SU-DHL-6 (cell line): ENCODE data around the gene JPT1.

Source experiments
- EZH2phosphoT487 ChIP-seq: fragments of 200-600 bp; sonication (generic), shearing (Covaris generic); conservative IDR thresholded peaks from 2 replicates; pipeline ENCODE4 v1.6.1; 2018; ENCODE audit warnings: mild to moderate bottlenecking, antibody characterized with exemption, low read length, moderate library complexity, mixed read lengths
- TF ChIP-seq, protein P1 (sequence below): fragments of 200-600 bp; sonication (generic); IDR thresholded peaks from one replicate; pipeline ENCODE4 v1.5.1; 2017; ENCODE audit warnings: antibody characterized with exemption, mild to moderate bottlenecking, low read length, moderate library complexity; ENCODE audit not compliant: insufficient read depth, poor library complexity, severe bottlenecking

DNA sequence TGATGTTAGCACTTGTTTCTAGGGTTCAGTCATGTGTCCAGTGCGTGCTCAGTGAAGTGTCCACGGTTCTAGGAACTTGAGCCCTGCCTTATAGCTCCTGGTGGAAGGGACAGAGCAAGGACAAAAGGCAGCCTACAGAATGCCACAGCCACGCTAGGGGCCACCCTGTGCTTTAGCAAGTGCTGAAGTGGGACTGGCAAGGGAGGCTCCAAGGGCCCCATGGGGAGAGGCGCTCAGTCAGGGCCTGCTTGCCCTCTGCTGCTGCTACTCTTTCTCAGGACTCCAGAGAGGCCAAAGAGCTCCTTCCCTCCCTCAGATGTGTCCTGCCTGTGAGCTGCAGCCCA lies 29.5 kb downstream of the JPT1 start:
- TF ChIP-seq, protein P1, sequence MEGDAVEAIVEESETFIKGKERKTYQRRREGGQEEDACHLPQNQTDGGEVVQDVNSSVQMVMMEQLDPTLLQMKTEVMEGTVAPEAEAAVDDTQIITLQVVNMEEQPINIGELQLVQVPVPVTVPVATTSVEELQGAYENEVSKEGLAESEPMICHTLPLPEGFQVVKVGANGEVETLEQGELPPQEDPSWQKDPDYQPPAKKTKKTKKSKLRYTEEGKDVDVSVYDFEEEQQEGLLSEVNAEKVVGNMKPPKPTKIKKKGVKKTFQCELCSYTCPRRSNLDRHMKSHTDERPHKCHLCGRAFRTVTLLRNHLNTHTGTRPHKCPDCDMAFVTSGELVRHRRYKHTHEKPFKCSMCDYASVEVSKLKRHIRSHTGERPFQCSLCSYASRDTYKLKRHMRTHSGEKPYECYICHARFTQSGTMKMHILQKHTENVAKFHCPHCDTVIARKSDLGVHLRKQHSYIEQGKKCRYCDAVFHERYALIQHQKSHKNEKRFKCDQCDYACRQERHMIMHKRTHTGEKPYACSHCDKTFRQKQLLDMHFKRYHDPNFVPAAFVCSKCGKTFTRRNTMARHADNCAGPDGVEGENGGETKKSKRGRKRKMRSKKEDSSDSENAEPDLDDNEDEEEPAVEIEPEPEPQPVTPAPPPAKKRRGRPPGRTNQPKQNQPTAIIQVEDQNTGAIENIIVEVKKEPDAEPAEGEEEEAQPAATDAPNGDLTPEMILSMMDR = no peak
- no peak for TF ChIP-seq EZH2phosphoT487
